Immature natural killer cell (primary cell): ENCODE measurements around the gene LRRIQ4. TPM values are rescaled to one million over a fixed set of nuclear protein-coding genes. Genes with fewer than 3 reads are reported as not detected.
A peak's percentile ranks its signal among the peaks of the same experiment; 100 is the strongest.

Source experiments
- DNase-seq, 3 donors: peaks; one replicate each; pipeline ENCODE4 v3.0.0; 2022; ENCODE audit warnings: mixed read lengths in 1 of 3
- H3K27ac Mint-ChIP-seq, 6 donors: one replicate each; pipeline ENCODE4 v1.8.0; 2020; ENCODE audit warnings: mixed read lengths in 6 of 6, mild to moderate bottlenecking in 5 of 6, inconsistent platforms in 4 of 6, moderate library complexity in 3 of 6
- H3K27me3 Mint-ChIP-seq, 3 donors: one replicate each; pipeline ENCODE4 v1.8.0; 2020 to 2021; ENCODE audit warnings: low read depth in 3 of 3, mild to moderate bottlenecking in 3 of 3, mixed read lengths in 3 of 3, moderate library complexity in 3 of 3, inconsistent platforms in 1 of 3
- H3K36me3 Mint-ChIP-seq, 3 donors: one replicate each; pipeline ENCODE4 v1.8.0; 2020; ENCODE audit warnings: mixed read lengths in 3 of 3, inconsistent platforms in 2 of 3, mild to moderate bottlenecking in 2 of 3
- H3K4me1 Mint-ChIP-seq, 2 donors: one replicate each; pipeline ENCODE4 v1.8.0; 2020; ENCODE audit warnings: inconsistent platforms in 2 of 2, mild to moderate bottlenecking in 2 of 2, mixed read lengths in 2 of 2, moderate library complexity in 1 of 2
- H3K4me3 Mint-ChIP-seq, 5 donors: one replicate each; pipeline ENCODE4 v1.8.0; 2020; ENCODE audit warnings: mild to moderate bottlenecking in 5 of 5, mixed read lengths in 5 of 5, inconsistent platforms in 3 of 5, moderate library complexity in 3 of 5
- H3K9me3 Mint-ChIP-seq, 6 donors: one replicate each; pipeline ENCODE4 v1.8.0; 2020; ENCODE audit warnings: mild to moderate bottlenecking in 6 of 6, mixed read lengths in 6 of 6, inconsistent platforms in 4 of 6, moderate library complexity in 3 of 6
- polyA plus RNA-seq, 3 donors: library from polyadenylated mRNA; unstranded; fragments of 300-500 nt; fragmentation: Illumina TruSeq; gene quantifications; one replicate each; pipeline ENCODE4 v1.2.3, GENCODE V29; 2021

LRRIQ4 gene
- polyA plus RNA-seq, 3 donors from 2014 or later = not detected

DNA sequence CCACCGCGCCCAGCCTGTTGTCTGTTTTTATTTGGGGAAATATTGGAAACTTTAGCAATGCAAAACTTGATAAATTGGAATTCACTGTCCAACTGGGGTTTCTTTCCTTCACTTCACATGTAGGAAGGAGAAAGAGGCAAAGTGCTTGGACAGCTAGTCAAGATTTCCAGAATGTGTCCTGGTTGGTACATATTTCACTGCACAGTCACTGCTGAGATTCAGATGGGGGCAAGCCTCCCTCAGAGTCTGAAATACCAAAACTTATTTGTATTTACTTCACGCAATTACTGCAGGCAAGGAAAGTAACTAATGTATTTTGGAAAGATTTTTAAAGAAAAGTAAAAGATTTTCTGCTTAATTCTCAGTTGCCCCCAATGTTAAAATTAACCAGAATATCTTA, 36.1 kb downstream of the LRRIQ4 start:
- Mint-ChIP-seq H3K4me1 (no peaks in the 10 kb centered on the region), H3K27ac (no peak overlapping the region), H3K36me3 (no peaks in the 10 kb centered on the region), H3K4me3 (no peak overlapping the region), H3K9me3 (peaks cover 0 to 2% (median 0%) of the 10 kb centered on the region in 6 donors), H3K27me3 (peaks cover 3 to 25% (median 5%) of the 10 kb centered on the region in 3 donors)
- no peak for DNase-seq

DNA sequence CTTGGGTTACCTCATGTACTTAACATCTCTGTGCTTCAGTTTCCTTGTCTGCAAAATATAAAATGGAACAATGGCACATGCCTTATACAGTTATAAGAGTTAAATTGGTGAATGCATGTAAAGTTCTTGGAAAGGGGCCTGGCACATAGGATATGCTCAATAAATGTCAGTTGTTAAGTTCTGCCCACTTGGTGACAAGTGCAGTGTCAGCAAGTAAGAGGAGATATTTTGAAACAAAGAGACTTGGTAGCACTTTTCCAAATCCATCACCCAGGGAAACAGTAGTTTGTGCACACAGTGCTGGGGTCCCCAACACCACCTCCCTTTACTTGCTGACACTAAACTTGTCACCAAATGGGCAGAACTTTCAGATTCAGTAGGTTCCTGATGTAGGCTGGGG, 37.9 kb downstream of the LRRIQ4 start:
- no peak for DNase-seq
- Mint-ChIP-seq H3K4me3 (no peak overlapping the region), H3K9me3 (peaks cover 0 to 2% (median 0%) of the 10 kb centered on the region in 6 donors)

DNA sequence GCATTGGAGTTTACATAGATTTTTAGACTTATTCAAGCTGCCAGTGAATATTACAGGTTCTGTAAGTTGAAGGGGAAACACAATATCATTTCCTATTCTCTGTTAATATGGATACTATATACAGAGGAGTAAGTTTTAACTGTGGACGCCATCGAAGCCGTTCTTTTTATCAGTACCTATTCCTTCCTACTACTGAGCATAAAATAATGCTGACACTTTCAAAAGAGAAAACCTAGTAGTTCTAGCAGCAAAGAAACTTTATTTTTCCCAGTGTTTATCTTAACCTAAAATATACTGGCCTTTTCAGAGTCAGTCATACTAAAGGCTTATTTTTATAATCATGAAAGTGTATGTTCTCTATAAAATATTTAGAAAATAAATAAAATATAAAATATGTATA, 42.8 kb downstream of the LRRIQ4 start:
- Mint-ChIP-seq H3K9me3 (peaks cover 0 to 2% (median 0%) of the 10 kb centered on the region in 6 donors), H3K36me3 (no peaks in the 10 kb centered on the region), H3K4me3 (no peak overlapping the region), H3K27ac (no peak overlapping the region), H3K27me3 (peaks cover 2 to 22% (median 4%) of the 10 kb centered on the region in 3 donors), H3K4me1 (no peaks in the 10 kb centered on the region)
- no peak for DNase-seq

More for the DNA sequence above, 37.9 kb downstream of the LRRIQ4 start:
- Mint-ChIP-seq H3K27ac (no peak overlapping the region), H3K4me1 (no peaks in the 10 kb centered on the region), H3K27me3 (peaks cover 0 to 24% (median 4%) of the 10 kb centered on the region in 3 donors), H3K36me3 (no peaks in the 10 kb centered on the region)

DNA sequence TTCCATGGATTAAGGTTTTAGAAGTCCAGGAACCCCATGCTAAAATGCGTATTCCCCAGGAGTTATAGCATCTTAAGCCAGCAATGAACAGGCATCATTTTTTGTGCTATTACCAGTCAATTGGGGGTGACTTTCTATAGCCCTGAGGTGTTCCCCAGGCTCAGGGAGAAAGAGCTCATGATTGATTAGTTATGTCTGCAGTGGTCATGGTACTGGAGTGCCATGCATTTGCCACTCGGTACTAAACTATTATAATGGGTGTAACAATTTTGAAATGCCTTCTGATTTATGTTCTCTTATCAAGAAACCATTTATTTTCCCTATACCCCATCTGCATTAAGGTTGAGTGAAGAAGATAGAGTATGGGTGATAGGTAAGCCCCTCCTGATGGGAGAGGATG, 45.1 kb downstream of the LRRIQ4 start:
- H3K4me3 Mint-ChIP-seq = no peak overlapping the region

DNA sequence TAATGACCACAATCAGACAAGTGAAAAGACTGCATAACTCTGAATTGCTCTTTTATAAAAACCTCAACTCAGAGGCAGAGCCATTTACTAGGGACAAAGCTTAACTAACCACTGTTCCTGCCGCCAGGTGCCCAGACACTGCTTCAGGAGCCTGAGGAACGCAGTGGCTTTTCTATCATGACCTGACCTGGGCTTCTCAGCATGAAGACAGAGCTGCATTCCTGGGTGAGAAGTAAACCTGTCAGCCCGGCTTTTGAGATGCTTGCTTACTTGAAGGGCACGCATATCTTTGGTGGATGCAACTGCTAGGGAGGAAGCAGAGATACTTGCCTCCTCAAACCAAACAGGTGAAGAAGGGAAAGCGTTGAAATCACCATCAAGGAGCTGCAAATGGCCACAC, 49.2 kb downstream of the LRRIQ4 start:
- peaks cover 4 to 12% of the 10 kb centered on the region in 2 donors for H3K4me1 Mint-ChIP-seq
- H3K9me3 Mint-ChIP-seq = no peaks in the 10 kb centered on the region
- no peak overlapping the region for H3K27ac Mint-ChIP-seq
- no peak overlapping the region for H3K4me3 Mint-ChIP-seq
- H3K36me3 Mint-ChIP-seq = no peaks in the 10 kb centered on the region
- peaks cover 0 to 3% (median 0%) of the 10 kb centered on the region in 3 donors for H3K27me3 Mint-ChIP-seq
- no peak for DNase-seq

More for the DNA sequence above, 45.1 kb downstream of the LRRIQ4 start:
- no peaks in the 10 kb centered on the region for H3K9me3 Mint-ChIP-seq
- H3K27me3 Mint-ChIP-seq = peaks cover 2 to 15% (median 2%) of the 10 kb centered on the region in 3 donors
- H3K4me1 Mint-ChIP-seq = no peaks in the 10 kb centered on the region
- H3K27ac Mint-ChIP-seq = no peak overlapping the region
- H3K36me3 Mint-ChIP-seq = no peaks in the 10 kb centered on the region
- no peak for DNase-seq

DNA sequence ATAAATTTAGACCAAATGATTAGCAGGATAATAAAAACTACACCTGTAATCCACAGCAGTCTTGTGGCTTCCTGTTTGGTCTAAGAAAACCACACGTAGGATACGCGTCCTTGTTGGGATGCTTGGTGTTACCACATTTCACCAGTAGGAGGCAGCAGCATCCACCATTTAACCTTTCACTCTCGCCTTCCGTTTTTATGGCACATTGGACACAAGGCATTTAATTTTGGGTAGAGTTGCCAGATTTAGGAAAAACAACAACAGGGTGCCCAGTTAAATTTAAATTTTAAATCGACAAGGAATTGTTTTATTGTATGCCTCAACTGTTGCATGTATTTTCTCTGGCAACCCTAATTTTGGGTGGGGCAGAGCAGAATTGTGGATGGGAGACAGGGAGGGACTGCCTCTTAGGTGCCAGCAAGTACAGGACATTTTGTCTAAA, 50.8 kb downstream of the LRRIQ4 start:
- Mint-ChIP-seq H3K27me3 (peaks cover 0 to 3% (median 2%) of the 10 kb centered on the region in 3 donors), H3K4me1 (peaks cover 4 to 12% of the 10 kb centered on the region in 2 donors), H3K4me3 (peak overlapping the region in 1 of 5 donors; percentile 17), H3K27ac (no peak overlapping the region), H3K36me3 (no peaks in the 10 kb centered on the region), H3K9me3 (no peaks in the 10 kb centered on the region)
- peak; percentile 35 to 44 (median 38) for DNase-seq

DNA sequence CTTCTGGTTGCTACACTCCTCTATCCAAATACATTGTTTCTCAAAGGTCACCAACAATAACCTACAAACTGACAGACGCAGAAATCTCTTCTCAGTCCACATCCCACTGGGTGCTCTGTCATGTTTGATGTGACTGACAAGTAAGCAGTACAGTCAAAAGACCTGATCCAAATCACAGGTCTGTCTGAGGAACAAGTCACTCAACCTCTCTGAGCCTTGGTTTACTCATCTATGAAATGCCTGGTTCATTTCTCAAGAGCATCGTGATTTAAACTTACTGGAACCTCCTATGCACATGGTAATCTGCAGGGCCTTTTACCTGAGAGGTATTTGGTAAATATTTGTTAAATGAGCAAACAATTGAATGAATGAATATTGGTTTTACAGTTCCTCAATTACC, 51.6 kb downstream of the LRRIQ4 start:
- Mint-ChIP-seq H3K27ac (no peak overlapping the region), H3K36me3 (no peaks in the 10 kb centered on the region), H3K27me3 (peaks cover 0 to 3% (median 2%) of the 10 kb centered on the region in 3 donors), H3K4me1 (peaks cover 4 to 12% of the 10 kb centered on the region in 2 donors), H3K4me3 (peak overlapping the region in 1 of 5 donors; percentile 12), H3K9me3 (no peaks in the 10 kb centered on the region)
- DNase-seq = no peak

DNA sequence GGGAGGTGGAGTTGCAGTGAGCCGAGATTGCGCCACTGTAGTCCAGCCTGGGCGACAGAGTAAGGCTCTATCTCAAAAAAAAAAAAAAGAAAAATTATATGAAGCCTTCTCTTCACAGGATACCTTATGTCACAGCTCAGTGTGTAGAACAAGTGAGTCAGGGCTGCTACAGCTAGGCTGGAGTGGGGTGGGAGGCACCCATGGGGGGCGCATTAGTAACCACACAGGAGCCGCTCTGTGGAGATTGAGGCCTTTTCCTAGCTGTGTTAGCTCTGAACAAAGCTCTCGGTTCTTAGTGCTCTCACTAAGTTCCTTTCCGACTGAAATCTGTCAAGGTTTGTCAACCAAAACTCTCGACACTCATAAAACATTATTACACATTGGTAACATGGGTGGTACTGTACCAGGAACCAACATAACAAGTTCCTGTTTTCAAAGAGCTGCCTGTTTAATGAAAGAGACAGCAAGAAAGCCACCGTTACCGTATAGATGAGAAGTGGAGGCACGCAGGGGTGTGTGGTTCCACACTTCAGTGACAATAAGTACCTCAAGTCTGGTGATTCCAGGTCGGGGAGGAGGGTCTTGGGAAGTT, 52.6 kb downstream of the LRRIQ4 start:
- H3K27ac Mint-ChIP-seq = peak overlapping the region in 1 of 6 donors; percentile 8
- no peaks in the 10 kb centered on the region for H3K36me3 Mint-ChIP-seq
- H3K27me3 Mint-ChIP-seq = peaks cover 0 to 3% (median 2%) of the 10 kb centered on the region in 3 donors
- no peak for DNase-seq
- H3K4me1 Mint-ChIP-seq = peaks cover 4 to 12% of the 10 kb centered on the region in 2 donors
- no peak overlapping the region for H3K4me3 Mint-ChIP-seq
- no peaks in the 10 kb centered on the region for H3K9me3 Mint-ChIP-seq

DNA sequence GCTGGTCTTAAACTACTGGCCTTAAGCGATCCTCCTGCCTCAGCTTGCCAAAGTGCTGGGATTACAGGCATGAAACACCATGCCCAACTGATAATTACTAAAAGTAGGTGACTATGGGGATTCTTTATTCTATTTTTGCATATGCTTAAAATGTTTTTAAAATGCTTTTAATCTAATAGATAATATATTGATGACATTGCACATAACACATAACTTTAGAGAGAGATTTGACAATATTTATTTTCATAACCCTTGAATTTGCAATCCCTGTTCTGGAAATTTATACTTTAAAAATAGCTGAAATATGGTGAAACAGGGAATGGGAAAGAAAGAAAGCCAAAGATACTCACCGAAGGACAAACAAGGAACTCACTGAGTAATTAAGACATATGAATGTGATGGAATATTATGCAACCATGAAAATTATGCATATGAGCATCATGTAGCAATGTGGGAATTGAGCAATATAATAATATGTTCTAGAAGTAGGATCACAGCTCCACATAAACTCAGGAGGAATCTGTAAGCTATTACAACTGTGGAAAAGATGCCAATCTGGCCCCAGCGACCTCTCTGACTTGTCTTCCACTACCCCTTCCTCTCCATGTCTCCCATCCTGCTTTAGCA, 55.0 kb downstream of the LRRIQ4 start:
- Mint-ChIP-seq H3K27me3 (peaks cover 0 to 3% (median 2%) of the 10 kb centered on the region in 3 donors), H3K4me1 (peaks cover 4 to 12% of the 10 kb centered on the region in 2 donors), H3K9me3 (no peaks in the 10 kb centered on the region), H3K27ac (no peak overlapping the region), H3K36me3 (no peaks in the 10 kb centered on the region), H3K4me3 (no peak overlapping the region)
- DNase-seq = no peak

DNA sequence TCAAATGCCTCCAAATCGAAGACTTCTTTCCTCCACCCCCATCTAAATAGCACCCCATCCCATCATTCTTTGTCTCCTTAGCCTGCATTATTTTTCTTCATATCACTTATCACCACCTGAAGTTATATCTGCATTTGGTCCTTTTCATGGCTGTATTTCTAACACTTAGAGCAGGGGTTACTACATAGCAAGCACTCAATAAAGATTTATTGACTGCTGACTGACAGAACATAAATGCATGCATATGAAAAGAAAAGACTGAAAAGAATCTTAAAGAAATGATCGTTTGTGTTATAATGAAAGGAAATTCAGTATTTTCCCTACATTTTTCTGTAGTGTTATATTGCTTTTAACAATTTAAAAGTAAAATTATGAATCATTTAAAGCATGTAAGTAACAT, 55.7 kb downstream of the LRRIQ4 start:
- Mint-ChIP-seq H3K4me3 (no peak overlapping the region), H3K36me3 (no peaks in the 10 kb centered on the region), H3K27me3 (peaks cover 0 to 5% (median 3%) of the 10 kb centered on the region in 3 donors), H3K27ac (no peak overlapping the region), H3K9me3 (no peaks in the 10 kb centered on the region), H3K4me1 (peaks cover 4 to 11% of the 10 kb centered on the region in 2 donors)
- DNase-seq = no peak

DNA sequence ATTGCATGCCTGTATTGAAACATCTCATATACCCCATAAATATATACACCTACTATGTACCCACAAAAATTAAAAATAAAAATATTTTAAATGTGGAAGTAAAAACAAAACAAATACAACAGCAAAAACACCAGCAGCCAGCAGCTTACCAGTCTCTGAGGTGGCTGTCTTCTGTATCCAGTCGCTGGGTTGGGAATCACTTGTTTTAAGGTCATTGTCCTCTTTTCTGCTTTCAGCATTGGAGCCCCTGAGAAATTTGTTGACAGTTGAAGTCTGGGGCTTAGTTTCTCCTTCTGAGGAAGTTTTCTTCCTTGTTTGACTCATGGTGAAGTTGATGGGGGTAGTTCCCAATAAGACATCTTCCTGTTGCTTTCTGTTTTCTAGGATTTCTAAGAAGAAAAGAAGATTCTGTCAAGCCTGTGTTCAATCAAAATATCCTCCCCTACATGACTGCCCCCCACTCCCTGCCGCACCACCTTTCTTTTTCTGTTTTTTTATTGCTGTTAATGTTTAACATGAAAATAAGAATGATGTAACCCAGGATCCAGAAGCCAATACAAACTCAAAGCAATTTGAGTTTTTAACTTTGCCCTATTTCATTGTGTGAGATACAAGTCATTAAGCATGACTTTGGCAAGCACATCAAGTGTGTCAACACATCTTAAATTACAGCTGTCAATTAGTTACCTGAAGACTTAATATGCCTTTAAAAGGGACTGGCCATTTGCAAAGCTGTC, 57.0 kb downstream of the LRRIQ4 start, which contains the start of gene LRRC31:
TSS of gene LRRC31 (minus strand) at position 452 of the 737 bp plus-strand sequence. CDS start at position 324, 128 bp downstream.
- H3K27me3 Mint-ChIP-seq = peaks cover 0 to 10% (median under 1%) of the 10 kb centered on the region in 3 donors
- H3K4me1 Mint-ChIP-seq = no peaks in the 10 kb centered on the region
- DNase-seq = no peak
- H3K36me3 Mint-ChIP-seq = no peaks in the 10 kb centered on the region
- H3K4me3 Mint-ChIP-seq = no peak within 1 kb of the TSS
- no peak within 1 kb of the TSS for H3K27ac Mint-ChIP-seq
- no peaks in the 10 kb centered on the region for H3K9me3 Mint-ChIP-seq

DNA sequence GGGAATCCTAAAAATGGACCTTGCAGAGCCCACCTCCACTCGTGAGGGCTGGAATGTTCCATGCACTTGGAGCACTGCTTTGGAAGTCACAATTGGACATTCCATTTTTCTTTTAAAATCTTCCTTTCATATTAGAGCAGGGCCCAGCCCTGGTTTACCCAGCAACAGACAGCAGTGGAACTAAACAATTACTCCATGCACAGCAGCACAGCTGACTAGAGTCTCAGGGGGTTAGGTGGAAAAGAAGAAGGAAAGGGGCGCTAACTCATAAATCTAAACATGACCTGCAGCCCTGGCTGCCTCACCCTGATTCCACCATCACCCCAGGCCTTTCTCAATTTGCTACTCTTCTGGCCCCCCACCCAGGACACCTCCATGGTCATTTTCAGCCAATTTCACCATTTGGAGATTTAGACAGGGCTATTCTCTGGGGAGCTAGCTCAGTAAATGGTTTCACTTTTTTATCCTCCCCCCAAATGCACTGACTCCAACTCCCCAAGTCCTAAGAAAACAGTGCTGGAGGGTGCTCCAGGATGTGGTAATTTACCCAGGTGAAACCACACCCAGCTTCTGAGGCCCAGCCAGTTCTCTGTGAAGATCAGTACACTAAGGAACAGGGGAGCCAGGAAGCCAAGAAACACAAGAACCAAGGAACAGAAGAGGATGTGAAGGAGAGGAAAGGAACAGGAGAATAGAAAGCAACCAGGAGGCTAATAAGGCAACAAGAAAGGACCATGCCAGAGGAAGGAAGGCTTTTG, 58.6 kb downstream of the LRRIQ4 start:
- Mint-ChIP-seq H3K36me3 (no peaks in the 10 kb centered on the region), H3K27ac (no peak overlapping the region), H3K4me1 (no peaks in the 10 kb centered on the region), H3K4me3 (no peak overlapping the region), H3K27me3 (peaks cover 0 to 13% (median 3%) of the 10 kb centered on the region in 3 donors), H3K9me3 (no peaks in the 10 kb centered on the region)
- DNase-seq = no peak

DNA sequence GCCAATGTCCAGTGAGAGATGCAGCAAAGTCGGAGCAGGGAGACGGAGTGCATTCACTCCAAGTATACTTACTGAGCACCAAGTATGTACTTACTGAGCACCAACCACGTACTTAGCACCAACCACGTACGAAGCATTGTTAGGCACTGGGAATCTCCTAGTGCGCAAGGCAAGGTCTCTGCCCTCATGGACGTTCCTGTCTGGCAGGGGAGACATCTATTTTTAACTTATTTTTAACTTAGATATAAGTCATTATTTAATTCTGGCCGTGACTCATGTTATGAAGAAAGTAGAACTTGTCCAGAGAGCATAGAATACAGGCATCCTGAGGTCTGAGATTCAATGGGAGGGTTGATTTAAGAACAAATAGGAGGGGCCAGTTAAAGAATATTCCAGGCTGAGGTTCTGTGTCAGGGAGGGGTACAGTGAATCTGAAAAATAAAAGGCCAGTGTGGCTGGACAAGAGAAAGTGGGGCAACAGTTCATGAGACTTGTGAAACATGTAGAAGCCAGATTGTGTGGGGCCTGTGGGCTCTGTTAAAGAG, 66.4 kb downstream of the LRRIQ4 start:
- H3K27me3 Mint-ChIP-seq = peaks cover 0 to 7% (median 3%) of the 10 kb centered on the region in 3 donors
- H3K36me3 Mint-ChIP-seq = no peaks in the 10 kb centered on the region

More for the DNA sequence above, 66.4 kb downstream of the LRRIQ4 start:
- no peak overlapping the region for H3K4me3 Mint-ChIP-seq
- no peak overlapping the region for H3K27ac Mint-ChIP-seq
- H3K4me1 Mint-ChIP-seq = no peaks in the 10 kb centered on the region
- DNase-seq = no peak
- H3K9me3 Mint-ChIP-seq = no peaks in the 10 kb centered on the region
